HepG2 (cell line): ENCODE results near the gene SMYD4. TPM values are rescaled to one million over a fixed set of nuclear protein-coding genes. Genes with fewer than 3 reads are reported as not detected.

Experiments used
- ATAC-seq: fragments of 200-7000 bp; cut with Tn5 transposase; 3 replicates; pipeline ENCODE4 v1.9.1; 2020; ENCODE audit warnings: mild to moderate bottlenecking, moderate library complexity
- BruUV-seq: library from RNA; stranded (reverse); fragments of 400-500 nt; replicated peaks from 2 replicates; lab custom pipeline; 2021; lab: Mats Ljungman, UMichigan
- CTCF ChIA-PET: fragments of 300-600 bp; formaldehyde crosslinking; extraction: SDS; loops from one replicate; lab custom pipeline; 2021; ENCODE audit warnings: low total read pairs, inconsistent platforms, low intra/inter-chr PET ratio; lab: Yijun Ruan, JAX
- POLR2A ChIA-PET: fragments of 350-600 bp; sonication (Branson Sonifier 250); formaldehyde crosslinking; loops from one replicate; lab custom pipeline; 2020; ENCODE audit warnings: antibody characterized with exemption, inconsistent platforms; lab: Yijun Ruan, JAX
- DNase-seq: peaks from one replicate; pipeline ENCODE4 v3.0.0-alpha.2; 2015; ENCODE audit warnings: low spot score
- FAIRE-seq: peaks from 3 replicates; lab custom pipeline; 2011; peaks lifted over from hg19 to GRCh38; lab: Jason Lieb, UNC
- H2AFZ ChIP-seq: one replicate; pipeline ENCODE4 v1.6.1; 2011; ENCODE audit warnings: low read length, inconsistent platforms
- H3K27ac ChIP-seq: fragments of 300-600 bp; 3 replicates; pipeline ENCODE4 v1.8.0; 2011; ENCODE audit warnings: mixed run types, mild to moderate bottlenecking, mixed read lengths, low read length, inconsistent platforms; ENCODE audit not compliant: insufficient read depth; ENCODE audit errors: extremely low read length
- H3K27me3 ChIP-seq, 2 experiments: fragments of 200-600 bp in 1 of 2; 2 replicates in 1 of 2; 3 replicates in 1 of 2; pipeline versions ENCODE4 v1.6.0 to v1.8.0; 2011; ENCODE audit warnings: low read length in 2 of 2, mild to moderate bottlenecking in 2 of 2, moderate library complexity in 2 of 2, inconsistent platforms in 1 of 2; ENCODE audit not compliant: insufficient read depth in 2 of 2, control insufficient read depth in 1 of 2
- H3K36me3 ChIP-seq, 2 experiments: fragments of 200-600 bp in 1 of 2; replicated peaks in 1 of 2; 2 replicates in 1 of 2; 3 replicates in 1 of 2; pipeline versions ENCODE4 v1.5.1 to v1.8.0; 2011; ENCODE audit warnings: low read length in 2 of 2, inconsistent platforms in 1 of 2; ENCODE audit not compliant: insufficient read depth in 2 of 2, control insufficient read depth in 1 of 2
- H3K4me1 ChIP-seq: 2 replicates; pipeline ENCODE4 v1.5.1; 2012; ENCODE audit warnings: low read length, inconsistent platforms; ENCODE audit not compliant: insufficient read depth
- H3K4me2 ChIP-seq: 2 replicates; pipeline ENCODE4 v1.6.0; 2011; ENCODE audit warnings: low read depth, low read length, inconsistent platforms
- H3K4me3 ChIP-seq, 3 experiments: fragments of 200-600 bp in 1 of 3; sonication (generic), shearing (Covaris generic) in 1 of 3; replicated peaks in 1 of 3; 2 replicates each; pipeline ENCODE4 v1.5.1; 2011 to 2016; ENCODE audit warnings: low read length in 3 of 3, inconsistent platforms in 2 of 3, low read depth in 2 of 3, mild to moderate bottlenecking in 2 of 3, control low read depth in 1 of 3, mixed read lengths in 1 of 3; ENCODE audit not compliant: insufficient read depth in 1 of 3
- H3K79me2 ChIP-seq: one replicate; pipeline ENCODE4 v1.6.1; 2011; ENCODE audit warnings: low read length, inconsistent platforms; ENCODE audit not compliant: insufficient read depth
- H3K9ac ChIP-seq: 2 replicates; pipeline ENCODE4 v1.6.0; 2011; ENCODE audit warnings: mild to moderate bottlenecking, low read depth, low read length, inconsistent platforms; ENCODE audit not compliant: insufficient read depth
- H3K9me3 ChIP-seq: 2 replicates; pipeline ENCODE4 v1.5.1; 2012; ENCODE audit warnings: mild to moderate bottlenecking, low read length
- H4K20me1 ChIP-seq: 2 replicates; pipeline ENCODE4 v1.6.0; 2011; ENCODE audit warnings: inconsistent platforms, mild to moderate bottlenecking, low read length, moderate library complexity; ENCODE audit not compliant: insufficient read depth
- AFF4 ChIP-seq: sonication (generic); formaldehyde crosslinking; IDR thresholded peaks from 2 replicates; pipeline ENCODE4 v1.4.0; 2020; ENCODE audit warnings: missing genetic modification reagents
- BCL6 ChIP-seq: IDR thresholded peaks from 2 replicates; pipeline ENCODE4 v1.6.1; 2016; ENCODE audit warnings: missing genetic modification reagents, missing compliant biosample characterization
- FOXO1 ChIP-seq: sonication (generic); formaldehyde crosslinking; IDR thresholded peaks from 2 replicates; pipeline ENCODE4 v1.4.0; 2020; ENCODE audit warnings: missing genetic modification reagents
- HNRNPL ChIP-seq: fragments of 200-400 bp; formaldehyde crosslinking; IDR thresholded peaks from 2 replicates; pipeline ENCODE4 v1.6.1; 2017; ENCODE audit warnings: mild to moderate bottlenecking, low read depth, low read length
- NR2F2 ChIP-seq: IDR thresholded peaks from 2 replicates; pipeline ENCODE4 v1.6.1; 2012; ENCODE audit warnings: low read depth, inconsistent platforms, borderline replicate concordance
- PCBP2 ChIP-seq: fragments of 200-400 bp; formaldehyde crosslinking; optimal IDR thresholded peaks from 2 replicates; pipeline ENCODE3; 2018; ENCODE audit warnings: low read length, low read depth; ENCODE audit not compliant: poor library complexity, severe bottlenecking
- SAP130 ChIP-seq: IDR thresholded peaks from 2 replicates; pipeline ENCODE4 v1.6.1; 2016; ENCODE audit warnings: low read depth
- SP2 ChIP-seq: sonication (generic); formaldehyde crosslinking; IDR thresholded peaks from 2 replicates; pipeline ENCODE4 v1.5.1; 2020; ENCODE audit warnings: mild to moderate bottlenecking, missing genetic modification reagents
- ZBTB34 ChIP-seq: sonication (generic); formaldehyde crosslinking; IDR thresholded peaks from 2 replicates; pipeline ENCODE4 v1.8.0; 2022; ENCODE audit warnings: mild to moderate bottlenecking, missing genetic modification reagents
- ZBTB49 ChIP-seq: sonication (generic); formaldehyde crosslinking; IDR thresholded peaks from 2 replicates; pipeline ENCODE4 v1.4.0; 2020; ENCODE audit warnings: missing genetic modification reagents, borderline replicate concordance
- ZGPAT ChIP-seq: IDR thresholded peaks from 2 replicates; pipeline ENCODE4 v1.6.1; 2016; ENCODE audit warnings: mild to moderate bottlenecking
- ZNF441 ChIP-seq: sonication (generic); formaldehyde crosslinking; IDR thresholded peaks from 2 replicates; pipeline ENCODE4 v1.7.0; 2021; ENCODE audit warnings: missing genetic modification reagents, borderline replicate concordance
- ZNF670 ChIP-seq: sonication (generic); formaldehyde crosslinking; IDR thresholded peaks from 2 replicates; pipeline ENCODE4 v1.8.0; 2022; ENCODE audit warnings: mild to moderate bottlenecking, missing genetic modification reagents, borderline replicate concordance
- ZNF883 ChIP-seq: sonication (generic); formaldehyde crosslinking; IDR thresholded peaks from 2 replicates; pipeline ENCODE4 v1.5.1; 2020; ENCODE audit warnings: mild to moderate bottlenecking, missing genetic modification reagents; ENCODE audit errors: not compliant biosample characterization
- WGBS: methylation state at CpG from one replicate; pipeline ENCODE4 v1.1.6; 2017; ENCODE audit warnings: low lambda C conversion rate; 5-methylcytosine and 5-hydroxymethylcytosine counted together
- in situ Hi-C: cut with HindIII; loops from 2 replicates; pipeline ENCODE4 v1.10.0; 2017; ENCODE audit warnings: low pct_unique_long_range_greater_than_20kb; ENCODE audit not compliant: extremely low pct_ligation_motif_present
- intact Hi-C: fragments of 100-400 bp; cut with micrococcal nuclease; formaldehyde crosslinking; loops from one replicate; pipeline ENCODE4 v1.10.0; 2022; ENCODE audit not compliant: unreplicated experiment
- polyA plus RNA-seq, 8 experiments: library from polyadenylated mRNA; depleted of rRNA in 3 of 8; stranded (reverse) in 7 of 8; unstranded in 1 of 8; fragments of >200 nt; fragmentation: Illumina TruSeq in 4 of 8; extraction: Trizol in 4 of 8; gene quantifications; 2 replicates each; pipeline versions ENCODE4 v1.2.1 to v1.2.3, GENCODE V29; 2011 to 2016; ENCODE audit warnings: low read depth in 4 of 8, missing spikeins in 1 of 8, mixed read lengths in 1 of 8; ENCODE audit not compliant: insufficient read depth in 1 of 8
- total RNA-seq, 5 experiments: library from RNA; depleted of rRNA; stranded (reverse); fragments of >200 nt; fragmentation: Illumina TruSeq; extraction: Trizol; gene quantifications; 2 replicates each; pipeline ENCODE4 v1.2.3, GENCODE V29; 2016; ENCODE audit warnings: low read depth in 1 of 5

Gene SMYD4
- total and polyA plus RNA-seq, 2 of the 13 experiments (the other 11 are each of a cell fraction or from before 2014, with no cell fraction given) = 7.4 to 11.3 TPM

- Histone ChIP-seq H3K9ac (peak overlapping the region; percentile 60), H3K4me3 (peak overlapping the region in 1 of 3 experiments; percentile 14; a peak in 1 of 6 replicates), H3K4me1 (peaks cover 55% of the 10 kb centered on the region), H3K4me2 (peak overlapping the region; percentile 38), H3K36me3 (peaks cover 31 to 52% of the 10 kb centered on the region in 2 experiments), H3K27ac (peak overlapping the region; percentile 83), H2AFZ (no peak overlapping the region), H3K27me3 (no peaks in the 10 kb centered on the region), H3K79me2 (peaks cover 13% of the 10 kb centered on the region), H4K20me1 (no peaks in the 10 kb centered on the region), H3K9me3 (no peaks in the 10 kb centered on the region)
- ATAC-seq (peak; percentile 89), DNase-seq (peak; percentile 95), FAIRE-seq (peak; percentile 86)
- POLR2A ChIA-PET = interaction anchor here (0.7 to 13.7 kb wide), 21 partner anchors 8 to 561 kb away, joined by 3 to 480 read pairs (median 10); partner anchors contain the start of genes RPA1, SERPINF1, SERPINF2 and SMYD4
- intact Hi-C loops (no loop called here), in situ Hi-C loops (loop anchor here (5.0 kb wide), 1 partner anchor 53 kb away; no protein-coding TSS in a partner anchor)
- CTCF ChIA-PET = no interaction called here
- 26% methylated on average over 13 of the region's 21 CpGs for WGBS
- BruUV-seq = no TSS peak
- peak; percentile 75; the same call in 1 of the 2 replicates for TF ChIP-seq HNRNPL
- no peak for TF ChIP-seq AFF4 (CRISPR knock-in tag)
- peak; percentile 88 for TF ChIP-seq BCL6 (CRISPR knock-in tag)
- no peak for TF ChIP-seq PCBP2
- TF ChIP-seq ZNF441 = no peak
- no peak for TF ChIP-seq ZNF883 (CRISPR knock-in tag)
- TF ChIP-seq SP2 (CRISPR knock-in tag) = no peak
- peak; percentile 80 for TF ChIP-seq SAP130 (CRISPR knock-in tag)
- peak; percentile 73 for TF ChIP-seq ZBTB34 (CRISPR knock-in tag)
- peak; percentile 74; the same call in 1 of the 2 replicates for TF ChIP-seq FOXO1 (CRISPR knock-in tag)
- 0 out of 2 replicates have a peak, but pooled peaks have one; percentile 40 for TF ChIP-seq ZGPAT (CRISPR knock-in tag)
- TF ChIP-seq ZBTB49 (CRISPR knock-in tag) = no peak
- TF ChIP-seq NR2F2 = peak; percentile 63; the same call in 1 of the 2 replicates
- TF ChIP-seq ZNF670 (CRISPR knock-in tag) = no peak
These were observed 59.8 kb downstream of the SMYD4 start for GRCh38 chr17:1769822-1770477.
